Left lobe of liver (tissue), 2 donors: ENCODE results near the gene ATP6V1B1. TPM values are rescaled to one million over a fixed set of nuclear protein-coding genes. Genes with fewer than 3 reads are reported as not detected.

Experiments
- ATAC-seq: fragments of 200-7000 bp; cut with Tn5 transposase; one replicate; pipeline ENCODE4 v1.9.1; 2020; ENCODE audit warnings: mild to moderate bottlenecking, moderate library complexity
- DNase-seq: peaks from one replicate; pipeline ENCODE4 v3.0.0-alpha.2; 2020; ENCODE audit warnings: low spot score
- total RNA-seq: library from RNA; stranded (reverse); gene quantifications from one replicate; pipeline ENCODE4 v1.2.1, GENCODE V29; 2021
- donor health status: DM: no; HTN: no; CAD: no; lungs with moderate emphysema.
- donor health status: DM: no; HTN: yes; CAD: no.

Gene ATP6V1B1
- total RNA-seq, 1 donor from 2014 or later: not detected

GRCh38 chr2:70962885-70963878 is 27.5 kb downstream of the ATP6V1B1 start:
- ATAC-seq (no peak), DNase-seq (peak; percentile 37)

- ATAC-seq (no peak), DNase-seq (no peak)
Measured at GRCh38 chr2:70964133-70964532, 28.4 kb downstream of the ATP6V1B1 start.

- peak; percentile 54 for DNase-seq
- ATAC-seq: peak; percentile 85
Measured at GRCh38 chr2:70964596-70965386, 29.1 kb downstream of the ATP6V1B1 start.

- ATAC-seq: no peak
- DNase-seq: peak; percentile 19
Measured at GRCh38 chr2:70965506-70965905, 29.8 kb downstream of the ATP6V1B1 start.

- DNase-seq (peak; percentile 16), ATAC-seq (no peak)
Measured at GRCh38 chr2:70966681-70967080, 31.0 kb downstream of the ATP6V1B1 start.

GRCh38 chr2:70967189-70967588 is 31.5 kb downstream of the ATP6V1B1 start:
- no peak for DNase-seq
- ATAC-seq: no peak

GRCh38 chr2:70974592-70974991 is 38.9 kb downstream of the ATP6V1B1 start:
- no peak for ATAC-seq

GRCh38 chr2:70975237-70975636 is 39.5 kb downstream of the ATP6V1B1 start:
- DNase-seq (peak; percentile 29), ATAC-seq (no peak)

More at GRCh38 chr2:70974592-70974991, 38.9 kb downstream of the ATP6V1B1 start:
- peak; percentile 14 for DNase-seq

- peak; percentile 47 for DNase-seq
- peak; percentile 8 for ATAC-seq
Measured at GRCh38 chr2:70977605-70978205, 42.0 kb downstream of the ATP6V1B1 start.

GRCh38 chr2:70978341-70979179 is 42.9 kb downstream of the ATP6V1B1 start, which contains the start of gene ANKRD53:
Gene ANKRD53 (plus strand): TSS chr2:70978630. CDS start chr2:70978646, 16 bp downstream.
- ATAC-seq: peak; percentile 88
- peak; percentile 74 for DNase-seq

GRCh38 chr2:70979180-70979488 is 43.4 kb downstream of the ATP6V1B1 start:
- ATAC-seq (no peak), DNase-seq (no peak)

GRCh38 chr2:70979626-70980025 is 43.9 kb downstream of the ATP6V1B1 start:
- peak; percentile 39 for DNase-seq
- ATAC-seq: no peak

GRCh38 chr2:70981421-70981820 is 45.7 kb downstream of the ATP6V1B1 start:
- ATAC-seq (no peak), DNase-seq (no peak)

GRCh38 chr2:70981866-70982810 is 46.4 kb downstream of the ATP6V1B1 start:
- ATAC-seq (no peak), DNase-seq (peak; percentile 37)

- no peak for ATAC-seq
Measured at GRCh38 chr2:70982971-70983370, 47.3 kb downstream of the ATP6V1B1 start.

GRCh38 chr2:70983506-70984227 is 48.0 kb downstream of the ATP6V1B1 start:
- DNase-seq (peak; percentile 10), ATAC-seq (no peak)

More at GRCh38 chr2:70982971-70983370, 47.3 kb downstream of the ATP6V1B1 start:
- DNase-seq: peak; percentile 23

GRCh38 chr2:70984228-70984575 is 48.5 kb downstream of the ATP6V1B1 start:
- ATAC-seq: no peak
- DNase-seq: no peak

- ATAC-seq (peak; percentile 75), DNase-seq (peak; percentile 48)
Measured at GRCh38 chr2:70984576-70985282, 49.0 kb downstream of the ATP6V1B1 start.
